ENCODE measurements around the gene CDK14.

- TF ChIP-seq CTCF (IDR thresholded peaks at IDR 0.05) (no peak), POLR2A (IDR thresholded peaks at IDR 0.05) (no peak)
These were observed 144.3 kb downstream of the CDK14 start for GRCh38 chr7:90740386-90740785.
